RWPE2 (cell line): ENCODE measurements around the gene FBXO28.

Source experiments
- ATAC-seq: fragments of 200-7000 bp; cut with Tn5 transposase; 3 replicates; pipeline ENCODE4 v1.9.1; 2021; ENCODE audit warnings: low read depth
- DNase-seq: peaks from one replicate; pipeline ENCODE4 v3.0.0-alpha.2; 2020; ENCODE audit warnings: low spot score
- H3K27ac ChIP-seq: fragments of 450-650 bp; 2 replicates; pipeline ENCODE4 v1.5.1; 2017; ENCODE audit warnings: mild to moderate bottlenecking; ENCODE audit not compliant: poor library complexity, severe bottlenecking
- H3K27me3 ChIP-seq: fragments of 250-450 bp; sonication (Bioruptor Pico); 2 replicates; pipeline ENCODE4 v1.5.1; 2021; ENCODE audit warnings: mild to moderate bottlenecking, moderate library complexity; ENCODE audit not compliant: insufficient read depth, poor library complexity, severe bottlenecking
- H3K36me3 ChIP-seq: fragments of 250-450 bp; sonication (Bioruptor Pico); 2 replicates; pipeline ENCODE4 v1.5.1; 2020; ENCODE audit warnings: low read depth, mild to moderate bottlenecking, moderate library complexity
- H3K4me1 ChIP-seq: fragments of 250-450 bp; sonication (Bioruptor Pico); 2 replicates; pipeline ENCODE4 v1.5.1; 2021; ENCODE audit warnings: mild to moderate bottlenecking, moderate library complexity; ENCODE audit not compliant: insufficient read depth, poor library complexity, severe bottlenecking
- H3K4me3 ChIP-seq: fragments of 250-450 bp; sonication (Bioruptor Pico); 2 replicates; pipeline ENCODE4 v1.5.1; 2021; ENCODE audit warnings: mild to moderate bottlenecking, moderate library complexity; ENCODE audit not compliant: severe bottlenecking
- H3K9me3 ChIP-seq: fragments of 250-450 bp; sonication (Bioruptor Pico); 2 replicates; pipeline ENCODE4 v1.5.1; 2021; ENCODE audit warnings: mild to moderate bottlenecking, moderate library complexity; ENCODE audit not compliant: severe bottlenecking
- CTCF ChIP-seq: fragments of 450-650 bp; IDR thresholded peaks from one replicate; pipeline ENCODE4 v1.5.1; 2017; ENCODE audit warnings: mild to moderate bottlenecking, moderate library complexity; ENCODE audit not compliant: poor library complexity, severe bottlenecking

The FBXO28 gene

GRCh38 chr1:224087286-224087794 is 26.6 kb upstream of the FBXO28 start:
- Histone ChIP-seq H3K4me3 (no peak overlapping the region), H3K9me3 (no peaks in the 10 kb centered on the region), H3K36me3 (no peaks in the 10 kb centered on the region), H3K27ac (no peak overlapping the region), H3K27me3 (no peaks in the 10 kb centered on the region), H3K4me1 (no peaks in the 10 kb centered on the region)
- DNase-seq (no peak), ATAC-seq (no peak)
- TF ChIP-seq CTCF = no peak

GRCh38 chr1:224089583-224089982 is 24.3 kb upstream of the FBXO28 start:
- Histone ChIP-seq H3K4me3 (no peak overlapping the region), H3K36me3 (no peaks in the 10 kb centered on the region), H3K4me1 (no peaks in the 10 kb centered on the region), H3K27ac (no peak overlapping the region), H3K9me3 (no peaks in the 10 kb centered on the region), H3K27me3 (no peaks in the 10 kb centered on the region)
- ATAC-seq = no peak
- TF ChIP-seq CTCF = no peak
- DNase-seq = no peak

- no peaks in the 10 kb centered on the region for H3K4me1 ChIP-seq
- no peaks in the 10 kb centered on the region for H3K36me3 ChIP-seq
- H3K27ac ChIP-seq = no peak overlapping the region
- no peak overlapping the region for H3K4me3 ChIP-seq
- H3K9me3 ChIP-seq = no peaks in the 10 kb centered on the region
- TF ChIP-seq CTCF = no peak
- DNase-seq (no peak), ATAC-seq (no peak)
- no peaks in the 10 kb centered on the region for H3K27me3 ChIP-seq
Measured at GRCh38 chr1:224090116-224090515, 23.8 kb upstream of the FBXO28 start.

GRCh38 chr1:224092111-224092510 is 21.8 kb upstream of the FBXO28 start:
- no peak for TF ChIP-seq CTCF
- Histone ChIP-seq H3K36me3 (no peaks in the 10 kb centered on the region), H3K9me3 (no peaks in the 10 kb centered on the region), H3K4me3 (no peak overlapping the region), H3K27me3 (no peaks in the 10 kb centered on the region), H3K27ac (no peak overlapping the region), H3K4me1 (no peaks in the 10 kb centered on the region)
- ATAC-seq = no peak
- DNase-seq = no peak

- no peak for DNase-seq
- ATAC-seq = no peak
- H3K9me3 ChIP-seq = no peaks in the 10 kb centered on the region
- no peaks in the 10 kb centered on the region for H3K4me1 ChIP-seq
- no peaks in the 10 kb centered on the region for H3K36me3 ChIP-seq
- no peak overlapping the region for H3K27ac ChIP-seq
- no peaks in the 10 kb centered on the region for H3K27me3 ChIP-seq
- H3K4me3 ChIP-seq = no peak overlapping the region
- TF ChIP-seq CTCF = no peak
Measured at GRCh38 chr1:224092601-224093000, 21.3 kb upstream of the FBXO28 start.
